Endothelial cell (in vitro differentiated cells): ENCODE results near the gene ZMIZ2. TPM values are rescaled to one million over a fixed set of nuclear protein-coding genes. Genes with fewer than 3 reads are reported as not detected.

Source experiments
- DNase-seq: peaks from one replicate; pipeline ENCODE4 v3.0.0; 2021; ENCODE audit warnings: low spot score
- H3K27ac Mint-ChIP-seq: one replicate; pipeline ENCODE4 v1.8.0; 2021; ENCODE audit warnings: mixed read lengths, inconsistent platforms; ENCODE audit not compliant: unreplicated experiment
- H3K27me3 Mint-ChIP-seq: one replicate; pipeline ENCODE4 v1.8.0; 2021; ENCODE audit warnings: mild to moderate bottlenecking, moderate library complexity, mixed read lengths, inconsistent platforms; ENCODE audit not compliant: unreplicated experiment
- H3K36me3 Mint-ChIP-seq: one replicate; pipeline ENCODE4 v1.8.0; 2021; ENCODE audit warnings: mild to moderate bottlenecking, low read depth, mixed read lengths, inconsistent platforms; ENCODE audit not compliant: unreplicated experiment
- H3K4me1 Mint-ChIP-seq: one replicate; pipeline ENCODE4 v1.8.0; 2021; ENCODE audit warnings: mild to moderate bottlenecking, mixed read lengths, inconsistent platforms; ENCODE audit not compliant: unreplicated experiment
- H3K4me3 Mint-ChIP-seq: one replicate; pipeline ENCODE4 v1.8.0; 2021; ENCODE audit warnings: mild to moderate bottlenecking, mixed read lengths, inconsistent platforms; ENCODE audit not compliant: unreplicated experiment
- H3K9me3 Mint-ChIP-seq: one replicate; pipeline ENCODE4 v1.8.0; 2021; ENCODE audit warnings: mixed read lengths, inconsistent platforms; ENCODE audit not compliant: unreplicated experiment
- total RNA-seq: library from RNA; stranded (reverse); fragmentation: NEBNext Ultra II Directional; extraction: Animal tissue kit (Norgen Biotek cat#: 25700); gene quantifications from one replicate; pipeline ENCODE4 v1.2.1, GENCODE V29; 2021; ENCODE audit not compliant: unreplicated experiment
- TF ChIP-seq, protein P1 (sequence below): fragments of 200-600 bp; sonication (generic); IDR thresholded peaks from one replicate; pipeline ENCODE4 v1.5.0; 2021; ENCODE audit warnings: antibody characterized with exemption; ENCODE audit not compliant: unreplicated experiment

ZMIZ2 gene
- total RNA-seq, 1 donor from 2014 or later: 70.9 TPM

DNA sequence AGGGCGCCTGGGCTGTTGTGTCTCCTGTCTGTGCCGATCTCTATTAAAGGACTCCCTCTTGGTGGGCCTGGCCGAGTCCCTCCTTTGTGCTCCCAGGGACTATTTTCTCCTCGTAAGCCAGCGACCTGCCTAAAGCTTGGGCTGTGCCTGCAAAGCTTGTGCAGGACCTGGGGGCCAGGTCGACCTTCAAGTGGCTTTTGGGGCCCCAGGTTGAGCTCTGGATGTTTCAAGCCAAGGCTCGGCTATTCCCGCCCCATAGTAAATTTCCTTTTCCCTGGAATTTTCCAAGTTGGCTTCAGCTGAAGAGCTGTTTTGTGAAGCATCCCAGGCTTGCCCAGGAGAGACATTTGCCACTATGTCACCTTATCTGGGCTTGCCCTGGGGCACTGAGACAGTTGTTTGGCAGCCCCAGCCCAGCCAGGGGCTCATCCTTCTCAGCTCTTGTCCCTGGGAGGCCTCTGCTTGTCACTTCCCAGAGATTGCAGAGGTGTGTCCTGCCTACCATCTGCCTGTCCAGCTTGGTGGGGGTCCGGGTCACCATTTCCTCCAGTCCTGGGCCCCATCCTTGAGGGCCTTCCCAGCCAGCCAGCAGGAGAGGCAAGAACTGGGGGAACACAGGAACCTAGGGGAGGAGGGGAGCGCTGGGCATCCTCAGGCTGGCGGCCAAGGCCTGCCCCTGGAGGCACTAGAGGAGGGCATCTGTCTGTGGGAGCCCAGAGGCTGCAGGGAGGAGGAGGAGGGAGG lies 20.2 kb downstream of the ZMIZ2 start:
- Mint-ChIP-seq H3K9me3 (no peaks in the 10 kb centered on the region), H3K4me1 (no peaks in the 10 kb centered on the region), H3K36me3 (peaks cover 16% of the 10 kb centered on the region), H3K27ac (no peak overlapping the region), H3K27me3 (no peaks in the 10 kb centered on the region), H3K4me3 (no peak overlapping the region)
- DNase-seq: no peak
- TF ChIP-seq, protein P1, sequence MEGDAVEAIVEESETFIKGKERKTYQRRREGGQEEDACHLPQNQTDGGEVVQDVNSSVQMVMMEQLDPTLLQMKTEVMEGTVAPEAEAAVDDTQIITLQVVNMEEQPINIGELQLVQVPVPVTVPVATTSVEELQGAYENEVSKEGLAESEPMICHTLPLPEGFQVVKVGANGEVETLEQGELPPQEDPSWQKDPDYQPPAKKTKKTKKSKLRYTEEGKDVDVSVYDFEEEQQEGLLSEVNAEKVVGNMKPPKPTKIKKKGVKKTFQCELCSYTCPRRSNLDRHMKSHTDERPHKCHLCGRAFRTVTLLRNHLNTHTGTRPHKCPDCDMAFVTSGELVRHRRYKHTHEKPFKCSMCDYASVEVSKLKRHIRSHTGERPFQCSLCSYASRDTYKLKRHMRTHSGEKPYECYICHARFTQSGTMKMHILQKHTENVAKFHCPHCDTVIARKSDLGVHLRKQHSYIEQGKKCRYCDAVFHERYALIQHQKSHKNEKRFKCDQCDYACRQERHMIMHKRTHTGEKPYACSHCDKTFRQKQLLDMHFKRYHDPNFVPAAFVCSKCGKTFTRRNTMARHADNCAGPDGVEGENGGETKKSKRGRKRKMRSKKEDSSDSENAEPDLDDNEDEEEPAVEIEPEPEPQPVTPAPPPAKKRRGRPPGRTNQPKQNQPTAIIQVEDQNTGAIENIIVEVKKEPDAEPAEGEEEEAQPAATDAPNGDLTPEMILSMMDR: no peak

DNA sequence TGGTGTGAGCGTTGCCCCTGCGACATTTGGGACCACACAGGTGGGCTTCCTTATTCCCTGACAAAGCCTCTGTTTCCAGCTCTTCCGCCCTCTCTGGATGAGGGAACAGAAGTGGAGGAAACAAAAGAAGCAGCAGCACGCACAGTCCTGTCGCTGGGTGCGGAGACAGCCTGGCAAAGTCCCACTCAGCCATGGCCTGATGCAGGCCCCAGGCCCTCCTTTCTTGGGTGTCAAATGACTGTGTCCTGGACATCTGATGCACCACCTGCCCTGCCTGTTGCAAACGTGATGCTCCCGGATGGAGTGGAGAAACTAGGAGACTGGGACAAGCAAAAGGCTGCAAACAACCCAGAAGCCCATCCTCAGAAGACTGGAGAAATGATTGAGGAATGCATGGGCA lies 20.7 kb downstream of the ZMIZ2 start:
- TF ChIP-seq, protein P1: no peak
- no peak overlapping the region for H3K27ac Mint-ChIP-seq
- no peak for DNase-seq

DNA sequence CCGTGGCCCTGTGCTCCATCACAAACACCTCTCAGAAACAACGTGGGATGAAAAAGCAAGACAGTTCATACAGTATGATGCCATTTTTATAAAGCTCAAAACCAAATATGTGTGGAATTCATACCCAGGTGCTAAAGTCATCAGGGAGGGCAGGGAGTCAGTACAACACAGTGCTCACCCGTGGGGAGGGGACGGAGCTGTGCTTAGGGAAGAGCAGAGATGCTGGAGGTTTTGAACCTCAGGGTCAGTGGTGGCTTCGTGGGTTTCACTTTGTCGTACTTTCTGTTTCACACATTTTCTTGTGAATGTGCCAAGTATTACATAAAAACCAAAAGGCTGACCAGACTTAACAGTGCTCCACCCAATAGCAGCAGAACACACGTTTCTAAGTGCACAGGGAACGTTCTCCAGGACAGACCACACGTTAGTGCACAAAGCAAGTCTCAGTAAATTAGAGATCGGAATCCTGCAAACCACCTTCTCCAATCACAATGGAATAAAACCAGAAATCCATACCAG lies 21.2 kb downstream of the ZMIZ2 start:
- Mint-ChIP-seq H3K27ac (no peak overlapping the region), H3K36me3 (peaks cover 10% of the 10 kb centered on the region), H3K4me3 (no peak overlapping the region), H3K27me3 (no peaks in the 10 kb centered on the region), H3K4me1 (no peaks in the 10 kb centered on the region), H3K9me3 (no peaks in the 10 kb centered on the region)
- no peak for DNase-seq
- TF ChIP-seq, protein P1: no peak

More for the DNA sequence above, 20.7 kb downstream of the ZMIZ2 start:
- Mint-ChIP-seq H3K9me3 (no peaks in the 10 kb centered on the region), H3K27me3 (no peaks in the 10 kb centered on the region), H3K36me3 (peaks cover 12% of the 10 kb centered on the region), H3K4me1 (no peaks in the 10 kb centered on the region), H3K4me3 (no peak overlapping the region)

DNA sequence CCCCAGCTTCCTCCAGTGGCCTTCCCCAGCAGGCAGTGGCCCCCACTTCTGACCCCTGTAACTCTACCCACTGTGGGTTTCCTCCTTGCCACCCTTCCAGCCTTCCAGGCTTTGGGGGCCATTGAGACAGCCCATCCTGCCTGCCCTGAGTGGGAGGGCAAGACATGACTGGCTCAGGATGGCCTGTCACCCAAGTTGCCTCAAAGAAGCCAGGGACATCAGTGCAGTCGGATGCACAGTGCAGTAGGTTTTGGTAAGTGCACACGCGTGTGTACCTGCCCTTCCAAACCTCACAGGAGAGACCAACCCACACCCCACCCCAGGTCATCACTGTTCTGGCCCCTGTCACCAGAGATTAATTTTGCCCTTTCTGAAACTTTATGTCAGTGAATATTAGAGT lies 22.7 kb downstream of the ZMIZ2 start:
- Mint-ChIP-seq H3K27me3 (peaks cover 2% of the 10 kb centered on the region), H3K36me3 (peaks cover 10% of the 10 kb centered on the region), H3K4me3 (no peak overlapping the region), H3K27ac (no peak overlapping the region), H3K4me1 (no peaks in the 10 kb centered on the region), H3K9me3 (no peaks in the 10 kb centered on the region)
- DNase-seq: no peak
- TF ChIP-seq, protein P1: no peak

DNA sequence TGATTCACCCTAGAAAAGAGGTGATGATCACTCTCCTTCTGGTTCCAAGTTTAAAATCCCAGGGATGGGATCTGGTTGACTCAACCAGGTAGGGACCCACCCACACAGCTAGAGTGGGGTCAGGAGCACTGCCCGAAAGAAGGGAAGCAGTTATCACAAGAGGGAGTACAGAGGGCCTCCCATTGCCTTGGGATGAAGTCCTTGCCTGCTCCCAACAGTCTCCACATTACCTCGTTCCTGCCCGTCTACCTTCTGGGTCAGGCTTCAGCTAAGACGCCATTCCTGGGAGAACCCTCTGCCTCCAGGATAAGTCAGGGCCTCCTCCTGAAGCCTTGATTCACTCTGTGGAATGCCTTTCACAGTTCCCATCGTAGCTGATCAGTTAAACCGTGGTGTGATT lies 23.8 kb downstream of the ZMIZ2 start:
- no peak for DNase-seq
- H3K36me3 Mint-ChIP-seq: peaks cover 5% of the 10 kb centered on the region
- H3K27ac Mint-ChIP-seq: no peak overlapping the region
- no peaks in the 10 kb centered on the region for H3K4me1 Mint-ChIP-seq
- H3K9me3 Mint-ChIP-seq: no peaks in the 10 kb centered on the region
- no peak overlapping the region for H3K4me3 Mint-ChIP-seq
- TF ChIP-seq, protein P1: no peak
- peaks cover 2% of the 10 kb centered on the region for H3K27me3 Mint-ChIP-seq
